M059J (cell line): ENCODE results near the gene BRD1. TPM values are rescaled to one million over a fixed set of nuclear protein-coding genes. Genes with fewer than 3 reads are reported as not detected.
A peak's percentile ranks its signal among the peaks of the same experiment; 100 is the strongest.

Experiments
- DNase-seq: peaks from one replicate; pipeline ENCODE4 v3.0.0-alpha.2; 2012; ENCODE audit warnings: low read depth
- total RNA-seq: library from RNA; depleted of rRNA; stranded (reverse); fragments of >200 nt; shearing (Covaris generic); gene quantifications from 2 replicates; pipeline ENCODE4 v1.2.3, GENCODE V29; 2014; rRNA removed

The BRD1 gene
- 5.0 and 10.2 TPM in 2 replicates for total RNA-seq

GRCh38 chr22:49827853-49828598 is at the start of gene BRD1:
TSS of gene BRD1 (minus strand) at chr22:49827873. CDS start at chr22:49824317, 3,556 bp downstream.
- peak; percentile 57 for DNase-seq

GRCh38 chr22:49873228-49873940 is 45.7 kb upstream of the BRD1 start:
- DNase-seq = no peak

GRCh38 chr22:49872347-49872746 is 44.7 kb upstream of the BRD1 start:
- DNase-seq = no peak

- DNase-seq = no peak
These were observed 43.8 kb upstream of the BRD1 start for GRCh38 chr22:49871482-49871881.

- no peak for DNase-seq
These were observed 42.4 kb upstream of the BRD1 start for GRCh38 chr22:49869845-49870712.

- DNase-seq = no peak
These were observed 41.6 kb upstream of the BRD1 start for GRCh38 chr22:49869086-49869830.

- DNase-seq = no peak
These were observed 39.9 kb upstream of the BRD1 start for GRCh38 chr22:49867303-49868265.

GRCh38 chr22:49866646-49867045 is 39.0 kb upstream of the BRD1 start:
- no peak for DNase-seq

- no peak for DNase-seq
These were observed 38.5 kb upstream of the BRD1 start for GRCh38 chr22:49866134-49866533.

- DNase-seq = no peak
These were observed 37.5 kb upstream of the BRD1 start for GRCh38 chr22:49865156-49865555.

GRCh38 chr22:49863931-49864330 is 36.3 kb upstream of the BRD1 start:
- no peak for DNase-seq

GRCh38 chr22:49862496-49862776 is 34.8 kb upstream of the BRD1 start:
- DNase-seq = no peak

GRCh38 chr22:49861642-49862495 is 34.2 kb upstream of the BRD1 start:
- DNase-seq = no peak

- no peak for DNase-seq
These were observed 31.2 kb upstream of the BRD1 start for GRCh38 chr22:49858827-49859226.

GRCh38 chr22:49856766-49857618 is 29.3 kb upstream of the BRD1 start:
- DNase-seq = no peak

- no peak for DNase-seq
These were observed 28.7 kb upstream of the BRD1 start for GRCh38 chr22:49856343-49856742.

GRCh38 chr22:49855251-49855911 is 27.7 kb upstream of the BRD1 start:
- DNase-seq = peak; percentile 47
